CD4-positive, alpha-beta T cell treated with Interleukin-6 at 100 ng/mL for 8 hours (primary cell): ENCODE results near the gene TPGS2.
"Not testable (repeated sequence)": the region's sequence is repeated elsewhere in the genome, so short reads cannot be mapped to it uniquely, and the experiment has no call there.

Experiments
- DNase-seq: peaks from one replicate; pipeline ENCODE4 v3.0.0-alpha.2; 2020; ENCODE audit warnings: mixed read lengths, low spot score

TPGS2 gene

DNA sequence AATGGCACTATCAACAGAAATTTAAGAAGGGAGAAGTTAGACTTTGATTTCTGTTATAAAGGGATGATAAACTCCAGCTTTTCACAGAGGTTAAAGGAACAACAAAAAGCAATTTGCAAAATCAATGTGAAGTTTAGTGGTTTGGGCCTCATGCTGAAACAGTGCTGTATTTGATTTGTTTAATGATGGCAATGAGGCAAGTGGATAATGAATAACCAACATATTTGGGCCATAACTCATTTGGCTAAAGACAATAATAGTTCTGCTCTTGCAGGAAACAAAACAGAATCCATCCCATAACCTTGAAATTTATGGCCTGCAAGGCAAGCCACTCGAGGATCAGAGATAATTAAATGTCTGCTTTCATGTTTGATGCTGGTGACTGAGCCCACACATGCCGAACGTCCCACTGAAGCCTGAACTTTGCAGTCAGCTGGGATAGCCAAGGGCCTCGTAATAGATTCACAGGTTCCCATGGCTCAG lies 56.5 kb downstream of the TPGS2 start:
- no peak for DNase-seq

DNA sequence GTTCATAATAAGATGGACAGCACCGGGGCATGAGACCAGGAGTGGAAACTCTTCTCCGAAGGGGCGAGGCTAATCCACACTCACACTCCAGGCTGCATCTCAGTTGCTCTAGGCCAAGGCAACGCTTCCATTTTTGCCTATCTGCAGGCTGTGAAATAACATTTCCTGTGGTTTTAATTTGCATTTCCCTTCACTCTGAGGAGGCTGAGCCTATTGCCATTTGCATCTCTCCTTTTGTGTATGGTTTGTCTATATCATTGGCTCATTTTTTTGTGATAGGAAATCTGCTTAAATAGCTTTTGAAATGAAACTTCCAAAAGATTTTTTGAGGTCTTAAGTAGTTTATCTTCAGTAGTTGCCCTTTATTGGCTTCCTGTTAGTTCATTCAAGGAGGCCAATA lies 57.6 kb downstream of the TPGS2 start:
- DNase-seq, result no peak

DNA sequence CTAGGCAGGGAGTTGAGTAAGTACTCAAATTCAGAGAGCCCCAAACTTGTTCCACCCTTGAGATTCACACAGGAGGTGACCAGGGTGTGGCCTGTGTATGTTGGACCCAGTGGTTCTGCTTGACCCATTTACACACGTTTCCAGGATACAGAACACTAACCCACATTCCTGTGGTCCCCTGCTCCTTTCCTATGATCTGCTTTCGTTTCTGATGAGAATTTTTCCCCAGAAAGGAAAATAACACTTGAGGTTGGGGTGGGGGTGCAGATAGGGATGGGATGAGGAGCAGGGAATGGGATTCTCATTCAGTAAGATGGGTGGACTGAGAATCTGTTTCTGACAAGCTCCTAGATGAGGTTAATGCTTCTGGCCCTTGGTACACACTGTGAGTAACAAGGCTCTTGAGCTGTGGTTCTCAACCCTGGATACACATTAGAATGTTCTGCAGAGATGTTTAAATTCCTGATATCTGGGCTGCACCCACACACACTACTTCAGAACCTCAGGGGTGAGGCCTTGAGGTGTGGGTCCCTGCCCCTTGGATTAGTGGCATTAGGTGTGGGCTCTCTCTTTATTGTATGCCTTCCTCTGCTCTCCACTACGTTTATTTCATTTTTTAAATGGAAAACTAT lies 58.4 kb downstream of the TPGS2 start:
- no peak for DNase-seq

DNA sequence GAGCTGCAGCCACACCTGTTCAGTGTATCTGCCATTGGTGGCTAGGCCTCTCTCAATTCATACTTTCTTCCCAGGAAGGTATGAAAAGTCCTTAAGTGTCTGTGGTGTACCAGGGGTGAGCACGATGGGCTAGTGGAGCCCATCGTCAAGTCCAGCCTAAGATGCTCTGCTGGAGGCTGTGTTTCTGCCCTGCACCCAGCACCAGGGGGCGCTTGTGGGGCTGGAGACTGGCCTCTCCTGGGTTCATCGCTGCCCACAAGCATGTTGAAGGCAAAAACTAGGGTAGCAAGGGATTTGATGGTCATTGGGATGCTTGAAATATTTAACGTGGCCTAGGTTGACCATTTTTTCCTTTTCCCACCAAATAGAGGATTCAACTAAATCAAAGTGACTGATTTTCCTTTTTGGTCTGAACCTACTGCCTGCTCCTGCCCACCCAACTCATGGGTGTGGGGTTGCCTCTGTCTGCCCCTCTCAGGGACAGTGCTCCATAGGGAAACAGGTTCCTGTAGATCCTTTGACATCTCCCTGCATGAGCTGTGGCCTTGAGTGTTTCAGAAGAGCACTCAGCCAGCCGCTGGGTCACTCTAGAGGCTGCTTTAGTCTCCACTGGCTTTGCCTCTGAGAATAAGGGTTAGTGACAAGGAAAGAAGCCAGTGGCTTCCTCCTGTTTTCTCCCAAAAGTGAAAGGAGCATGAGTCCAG lies 59.0 kb downstream of the TPGS2 start:
- no peak for DNase-seq

DNA sequence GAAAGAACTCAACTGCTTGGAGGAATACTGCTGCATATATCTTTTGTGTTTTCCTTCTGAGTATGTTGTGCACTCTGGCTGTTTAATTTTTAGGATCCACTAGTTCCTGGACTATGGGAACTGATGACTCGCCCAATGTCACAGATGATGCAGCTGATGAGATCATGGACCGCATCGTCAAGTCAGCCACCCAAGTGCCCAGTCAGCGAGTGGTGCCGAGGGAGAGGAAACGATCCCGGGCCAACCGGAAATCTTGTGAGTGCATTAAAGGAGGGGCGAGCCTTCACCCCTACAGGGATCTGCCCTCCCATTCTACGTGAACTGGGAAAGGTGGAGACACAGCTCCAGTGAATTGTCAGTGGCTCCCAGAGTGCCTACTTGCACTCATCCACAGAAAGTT lies 59.6 kb downstream of the TPGS2 start:
- no peak for DNase-seq

DNA sequence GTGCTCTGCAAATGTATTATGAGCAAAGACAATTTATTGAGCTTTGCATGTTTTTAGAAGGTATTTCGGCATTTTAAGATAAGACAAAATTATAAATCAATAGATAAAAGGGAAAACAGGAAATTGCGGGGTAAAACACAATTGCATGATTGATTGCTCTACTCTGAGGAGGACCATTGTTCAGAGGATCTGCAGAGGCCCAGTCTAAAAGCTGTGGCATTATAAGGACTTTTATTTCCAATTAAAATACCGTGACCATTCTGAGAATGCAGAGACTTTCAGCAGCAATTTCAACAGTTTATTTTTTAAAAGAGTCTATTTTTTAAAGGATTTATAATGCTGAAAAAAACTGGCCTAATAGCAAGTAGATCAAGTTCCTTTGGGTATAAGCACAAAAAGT lies 62.0 kb downstream of the TPGS2 start:
- DNase-seq, result no peak

DNA sequence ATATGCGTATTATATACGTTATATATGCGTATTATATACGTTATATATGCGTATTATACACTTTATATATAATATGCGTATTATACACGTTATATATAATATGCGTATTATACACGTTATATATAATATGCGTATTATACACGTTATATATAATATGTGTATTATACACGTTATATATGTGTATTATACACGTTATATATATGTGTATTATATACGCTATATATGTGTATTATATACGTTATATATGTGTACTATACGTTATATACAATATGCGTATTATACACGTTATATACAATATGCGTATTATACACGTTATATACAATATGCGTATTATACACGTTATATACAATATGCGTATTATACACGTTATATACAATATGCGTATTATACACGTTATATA lies 65.8 kb downstream of the TPGS2 start:
- not testable (repeated sequence) for DNase-seq

DNA sequence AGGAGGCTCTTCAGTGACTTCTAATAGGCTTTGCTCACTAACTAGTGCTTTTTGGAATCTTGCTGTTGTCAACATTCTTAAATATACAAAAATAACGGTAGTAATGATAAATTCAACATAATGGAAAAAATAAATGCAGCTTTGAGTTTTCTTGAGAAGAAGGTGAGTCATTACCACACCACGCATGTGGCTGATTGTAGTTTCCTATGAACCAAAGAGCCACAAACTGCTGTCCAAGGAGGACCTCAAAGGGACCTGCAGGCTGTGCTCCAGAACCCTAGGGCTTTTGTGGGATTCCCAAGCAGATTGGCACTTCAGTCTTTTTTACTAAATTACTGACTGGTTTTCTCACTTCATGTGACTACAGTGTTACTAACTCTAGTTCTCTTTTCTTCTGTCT lies 66.7 kb downstream of the TPGS2 start:
- no peak for DNase-seq

DNA sequence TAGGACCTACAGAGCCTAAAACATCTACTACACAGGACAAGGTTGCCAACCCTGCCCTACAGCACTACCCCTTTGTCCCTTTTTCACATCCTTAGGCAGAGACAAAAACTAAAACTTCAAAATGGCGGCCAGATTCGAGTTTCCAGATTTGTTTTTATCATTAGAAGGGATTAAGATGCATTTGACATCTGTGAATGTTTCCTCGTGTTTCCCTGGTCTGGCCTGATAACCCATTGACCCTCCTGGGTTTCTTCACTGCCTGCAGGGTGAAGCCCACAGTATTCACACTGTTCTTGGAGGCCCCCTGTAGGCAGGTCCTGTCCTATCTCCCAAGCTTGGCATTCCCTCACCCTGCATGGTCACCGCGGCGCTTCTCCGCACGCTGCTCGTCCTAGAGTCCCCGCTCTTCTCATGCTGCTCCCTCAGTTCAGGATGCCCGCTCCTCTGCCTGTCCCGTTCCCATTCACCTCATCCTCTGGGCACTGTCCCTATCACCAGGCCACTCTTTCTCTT lies 67.6 kb downstream of the TPGS2 start:
- no peak for DNase-seq

DNA sequence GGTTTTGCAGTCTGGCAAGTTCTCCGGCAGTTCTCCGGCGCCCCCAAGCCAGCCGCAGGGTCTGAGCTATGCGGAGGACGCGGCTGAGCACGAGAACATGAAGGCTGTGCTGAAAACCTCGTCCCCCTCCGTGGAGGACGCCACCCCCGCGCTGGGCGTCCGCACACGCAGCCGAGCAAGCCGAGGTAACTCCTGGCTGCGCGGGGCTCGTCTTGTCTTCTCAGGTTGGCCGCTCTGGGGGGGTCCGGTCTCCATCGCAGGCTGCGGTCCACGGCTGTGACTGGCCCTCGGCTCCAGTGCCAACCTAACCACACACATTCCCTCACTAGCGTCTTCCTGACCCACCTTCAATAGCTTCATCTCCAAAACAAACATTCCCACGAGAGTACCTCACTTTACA lies 68.2 kb downstream of the TPGS2 start:
- DNase-seq, result no peak

DNA sequence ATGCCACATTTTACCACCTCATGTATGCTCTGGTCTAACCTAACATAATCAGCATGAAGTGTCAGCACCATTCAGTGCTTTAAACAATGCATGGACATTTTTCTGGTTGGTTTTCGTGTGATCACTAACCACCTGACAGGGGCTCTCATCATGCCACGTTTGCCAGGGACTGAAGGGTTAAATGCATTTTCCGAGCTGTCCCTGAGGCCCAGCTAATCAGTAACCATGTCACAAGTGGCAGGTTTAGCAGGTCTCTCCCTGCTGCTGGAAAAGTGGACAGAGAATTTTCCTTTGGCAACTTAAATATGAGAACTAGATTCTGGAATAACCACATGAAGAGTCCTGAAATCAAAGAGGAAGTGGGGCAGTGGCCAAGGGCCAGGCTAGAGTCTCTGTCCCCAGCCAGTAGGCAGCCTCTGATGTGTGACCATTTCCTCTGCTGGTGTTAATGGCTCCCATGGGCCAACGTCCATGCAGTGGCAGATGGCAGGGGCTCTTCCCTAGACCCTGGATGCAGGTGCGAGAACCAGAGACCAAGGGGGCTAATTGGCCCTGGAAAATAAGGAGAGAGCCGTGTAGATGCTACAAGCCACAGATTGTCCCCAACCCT lies 69.5 kb downstream of the TPGS2 start:
- DNase-seq, result no peak

DNA sequence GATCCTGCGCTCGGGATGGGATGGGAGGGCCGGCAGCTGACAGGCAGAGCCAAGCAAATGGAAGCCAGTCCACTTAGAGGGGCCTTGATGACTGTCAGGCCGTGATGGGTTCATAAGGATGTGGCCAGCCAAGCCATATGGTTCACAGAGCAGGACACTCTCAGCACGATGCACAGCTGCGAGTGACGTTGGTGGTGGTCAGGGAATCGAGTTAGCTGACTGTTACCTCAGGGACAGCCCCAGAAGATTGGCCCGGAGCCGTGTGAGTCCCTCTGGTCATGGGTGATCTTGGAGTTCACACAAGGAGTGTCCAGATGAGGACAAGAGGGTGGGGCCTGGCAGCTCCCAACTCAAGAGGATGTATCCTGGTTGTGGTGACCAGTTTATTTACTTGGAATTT lies 70.2 kb downstream of the TPGS2 start:
- DNase-seq, result no peak

DNA sequence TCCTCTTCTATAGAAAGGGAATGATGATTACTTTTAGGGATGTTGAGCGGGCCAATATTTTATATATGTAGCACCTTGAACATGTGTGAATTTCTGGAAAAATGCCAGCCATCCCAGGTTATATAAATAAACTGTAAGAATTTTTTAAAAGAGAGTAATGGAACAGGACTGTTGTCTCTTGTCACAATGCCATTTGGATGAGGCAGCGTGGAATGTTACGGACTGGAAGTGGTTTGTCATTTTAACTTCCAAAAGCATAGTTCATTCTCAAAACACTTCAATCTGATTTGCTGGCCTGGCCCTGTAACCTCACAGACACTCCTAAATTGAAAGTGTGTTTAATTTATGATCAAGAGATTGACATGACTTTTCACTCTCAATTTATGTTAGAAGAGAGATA lies 70.8 kb downstream of the TPGS2 start:
- no peak for DNase-seq

DNA sequence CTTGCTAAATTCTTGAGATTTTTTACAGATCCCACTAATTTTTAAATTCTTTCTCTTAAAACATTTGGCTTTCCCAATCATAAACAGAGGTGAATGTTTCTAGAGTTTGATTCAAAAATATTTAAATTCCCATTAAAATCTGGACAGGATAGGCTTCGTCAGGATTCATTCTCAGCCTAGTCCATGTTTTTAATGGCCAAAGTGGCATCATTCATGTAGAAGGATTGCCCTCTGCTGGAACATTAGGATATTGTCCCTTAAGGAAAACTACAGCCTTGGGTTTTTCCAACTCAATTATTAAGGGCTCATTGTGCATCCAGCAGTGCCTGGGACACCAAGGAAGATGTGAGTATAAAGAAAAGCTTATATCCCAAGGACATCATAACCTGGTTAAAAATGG lies 71.7 kb downstream of the TPGS2 start:
- DNase-seq, result no peak

DNA sequence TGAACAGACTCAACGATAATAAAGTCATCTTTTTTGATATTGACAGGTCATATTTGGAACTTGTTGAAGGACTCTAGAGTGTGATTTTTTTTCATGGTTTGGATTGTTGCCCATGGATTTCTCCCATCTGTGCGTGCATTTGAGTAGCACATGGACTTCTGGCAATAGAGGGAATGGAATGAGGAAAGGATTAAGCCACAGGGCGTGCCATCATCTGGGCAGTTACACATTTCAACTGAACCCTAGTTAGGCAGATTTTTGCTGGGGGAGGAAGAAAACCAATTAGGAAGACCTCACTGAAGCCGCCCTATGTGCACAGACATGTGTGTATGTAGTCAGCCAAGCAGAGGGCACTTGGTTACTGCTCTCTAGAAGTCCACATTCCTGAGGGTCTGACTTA lies 72.6 kb downstream of the TPGS2 start:
- no peak for DNase-seq

DNA sequence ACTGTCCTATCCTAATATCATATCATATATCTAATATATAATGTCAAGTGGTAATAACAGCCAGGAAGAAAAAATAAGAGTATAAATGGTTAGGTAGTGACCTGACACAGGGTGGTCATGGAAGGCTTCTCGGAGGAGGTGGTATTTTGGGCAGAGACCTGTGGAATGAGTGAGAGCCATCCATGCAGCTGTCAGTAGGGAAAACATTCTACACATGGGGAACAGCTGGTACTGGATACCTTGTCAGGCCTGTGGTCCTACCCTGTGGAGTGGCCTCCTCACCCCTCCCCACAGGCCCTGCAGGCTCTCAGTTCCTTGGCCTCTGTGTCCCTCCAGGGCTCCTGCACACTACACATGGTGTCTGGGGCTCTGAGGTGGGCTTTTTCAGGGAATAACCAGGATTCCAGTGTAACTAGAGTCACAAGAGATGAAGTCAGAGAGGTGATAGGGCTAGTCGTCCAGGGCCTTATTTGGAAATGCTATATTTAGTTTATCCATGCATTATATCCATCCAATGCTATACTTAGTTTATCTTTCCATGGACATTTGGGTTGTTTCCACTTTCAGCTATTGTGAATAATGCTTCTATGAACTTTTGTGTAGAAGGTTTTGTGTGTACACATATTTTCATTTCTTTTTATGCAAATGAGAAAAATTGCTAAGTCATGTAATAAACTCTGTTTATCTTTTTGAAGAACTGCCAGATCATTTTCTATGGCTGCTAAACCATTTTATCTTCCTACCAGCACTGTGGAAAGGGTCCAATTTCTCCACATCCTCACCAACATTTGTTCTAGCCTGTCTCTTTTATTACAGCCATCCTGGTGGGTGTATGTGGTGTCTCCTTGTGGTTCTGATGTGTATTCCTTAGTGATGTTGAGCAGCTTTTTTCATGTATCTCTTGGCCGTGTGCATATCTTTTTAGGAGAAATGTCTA lies 75.6 kb downstream of the TPGS2 start:
- no peak for DNase-seq

DNA sequence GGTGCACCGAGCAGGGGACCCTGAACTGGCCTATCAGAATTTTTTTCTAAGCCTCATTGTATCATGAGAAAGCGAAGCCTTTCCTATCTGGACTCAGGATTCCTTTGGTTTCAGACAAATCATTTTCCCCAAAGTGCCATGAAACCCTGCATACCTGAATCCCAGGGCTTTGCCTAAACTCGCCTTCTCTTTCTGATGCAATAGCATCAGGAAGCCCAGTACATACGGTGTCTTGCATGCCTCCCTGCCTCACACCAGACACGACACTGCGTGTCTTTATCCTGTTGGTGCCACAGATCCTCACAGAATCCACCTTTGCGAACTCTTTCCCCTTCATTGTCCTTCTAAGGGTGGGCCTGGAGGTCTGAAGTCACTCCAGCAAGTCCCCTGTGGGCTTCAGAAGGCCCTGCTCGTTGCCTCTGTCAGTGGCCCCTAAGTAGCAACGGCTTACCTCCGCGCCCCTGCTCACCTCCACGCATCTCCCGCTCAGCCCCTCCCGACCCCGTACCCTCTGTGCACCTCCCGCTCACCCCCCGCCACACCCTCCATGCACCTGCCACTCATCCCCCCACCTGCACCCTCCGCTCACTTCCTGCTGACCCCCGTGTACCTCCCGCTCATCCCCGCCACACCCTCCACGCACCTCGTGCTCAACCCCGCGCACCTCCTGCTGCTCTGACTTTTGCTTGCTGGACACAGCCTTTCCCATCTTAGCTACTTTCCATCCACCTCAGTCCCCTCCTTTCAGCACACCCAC lies 83.4 kb downstream of the TPGS2 start:
- DNase-seq, result no peak

DNA sequence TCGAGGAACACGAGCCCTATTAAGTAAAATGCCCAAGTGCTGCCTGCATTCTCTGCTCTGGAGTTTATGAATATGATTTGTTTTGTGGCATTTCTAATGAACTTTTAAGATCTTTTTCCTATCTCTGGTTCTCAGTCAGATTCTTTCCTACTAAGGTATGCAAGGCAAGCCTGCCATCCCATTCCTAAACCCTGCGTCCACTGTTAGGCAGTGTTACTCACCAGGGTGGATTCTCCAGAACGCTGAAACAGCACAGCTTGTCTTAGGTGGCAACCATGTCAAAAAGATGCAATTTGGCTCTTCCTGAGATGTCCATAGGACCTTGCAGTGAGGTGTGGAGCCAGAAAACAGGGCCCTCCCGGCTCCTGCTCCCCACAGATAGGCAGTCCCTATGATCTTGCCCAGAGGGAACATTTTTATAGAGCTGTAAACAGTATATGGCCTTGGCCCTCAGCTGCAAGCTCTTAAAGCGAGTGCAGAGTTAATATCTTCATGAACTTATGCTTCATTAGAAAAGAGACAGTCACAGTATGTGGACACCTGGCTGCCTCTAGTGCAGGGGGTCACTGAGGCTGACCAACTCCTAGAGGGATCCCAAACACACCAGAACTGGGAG lies 84.4 kb downstream of the TPGS2 start:
- DNase-seq, result no peak
